ENCODE data around the gene DHX15.

DHX15 gene

DNA sequence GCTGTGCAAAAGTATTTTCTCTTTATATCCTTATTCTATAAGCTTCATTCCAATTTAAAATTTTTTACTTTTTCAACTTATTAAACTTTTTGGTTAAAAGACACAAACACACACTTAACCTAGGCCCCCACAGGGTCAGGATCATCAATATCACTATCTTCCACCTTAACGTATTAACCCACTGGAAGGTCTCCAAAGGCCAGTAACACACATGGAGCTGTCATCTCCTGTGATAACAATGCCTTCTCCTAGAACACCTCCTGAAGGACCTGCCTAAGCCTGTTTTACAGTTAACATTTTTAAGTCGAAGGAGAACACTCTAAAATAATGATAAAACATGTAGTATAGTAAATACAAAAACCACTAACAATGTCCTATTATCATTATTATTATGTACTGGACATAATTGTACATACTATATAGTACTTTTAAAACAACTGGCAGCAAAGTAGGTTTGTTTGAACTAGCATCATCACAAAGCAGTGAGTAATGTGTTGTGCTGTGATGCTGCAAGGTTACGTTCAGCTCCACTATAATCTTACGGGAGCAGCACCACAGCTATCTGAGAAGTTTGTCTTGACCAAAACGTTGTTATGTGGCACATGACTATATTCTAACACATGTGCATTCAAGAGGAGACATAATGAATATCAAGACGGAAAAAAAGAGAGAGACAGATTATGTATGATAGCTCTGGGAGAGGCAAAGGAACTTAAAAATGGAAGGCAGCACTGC lies 33.7 kb downstream of the DHX15 start:
- no peak for TF ChIP-seq ZNF302 (tag by site-specific recombination; IDR thresholded peaks at IDR 0.05; ENCODE audit: low read depth)
- H3K36me3 ChIP-seq (ENCODE audit: control insufficient read depth in 2 of 2, insufficient read depth in 1 of 2, low read length in 2 of 2): peaks cover 17 to 70% of the 10 kb centered on the region in 2 experiments
- H3K4me3 ChIP-seq (ENCODE audit: low read depth, low read length): no peak overlapping the region
- peaks cover 6% of the 10 kb centered on the region; the same call in 1 of the 2 replicates for H3K4me1 ChIP-seq (ENCODE audit: control insufficient read depth, insufficient read depth, low read length)
- ChIA-PET POLR2A (no interaction called here), CTCF (interaction anchor here (0.6 to 1.6 kb wide), 4 partner anchors 22 to 410 kb away, joined by 3 to 4 read pairs (median 3); no protein-coding TSS in a partner anchor)
- H3K27ac ChIP-seq (ENCODE audit: extremely low read depth, low read depth, low read length): no peak overlapping the region
- H3K9me3 ChIP-seq (ENCODE audit: control insufficient read depth, insufficient read depth, low read depth, low read length): no peaks in the 10 kb centered on the region

DNA sequence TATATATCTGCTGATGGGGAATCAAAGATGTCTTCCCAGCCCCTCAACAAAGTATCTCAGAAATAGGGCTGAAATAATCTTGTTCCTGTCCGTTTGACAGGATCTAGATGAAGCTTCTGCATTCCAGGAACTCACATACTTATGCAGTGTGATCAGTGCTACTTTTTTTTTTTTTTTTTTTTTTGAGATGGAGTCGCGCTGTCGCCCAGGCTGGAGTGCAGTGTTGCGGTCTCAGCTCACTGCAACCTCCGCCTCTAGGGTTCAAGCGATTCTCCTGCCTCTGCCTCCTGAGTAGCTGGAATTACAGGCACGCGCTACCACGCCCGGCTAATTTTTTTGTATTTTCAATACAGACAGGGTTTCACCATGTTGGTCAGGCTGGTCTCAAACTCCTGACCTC lies 36.4 kb downstream of the DHX15 start:
- ChIA-PET POLR2A (no interaction called here), CTCF (no interaction called here)
- H3K36me3 ChIP-seq (ENCODE audit: control insufficient read depth in 2 of 2, insufficient read depth in 1 of 2, low read length in 2 of 2): peaks cover 10 to 72% of the 10 kb centered on the region in 2 experiments; a peak in 2 of 3 replicates
- peaks cover 6% of the 10 kb centered on the region; the same call in 1 of the 2 replicates for H3K4me1 ChIP-seq (ENCODE audit: control insufficient read depth, insufficient read depth, low read length)
- H3K4me3 ChIP-seq (ENCODE audit: low read depth, low read length): no peak overlapping the region
- H3K9me3 ChIP-seq (ENCODE audit: control insufficient read depth, insufficient read depth, low read depth, low read length): no peaks in the 10 kb centered on the region
- no peak for TF ChIP-seq ZNF426 (tag by site-specific recombination; IDR thresholded peaks at IDR 0.05)
- TF ChIP-seq, protein P1, sequence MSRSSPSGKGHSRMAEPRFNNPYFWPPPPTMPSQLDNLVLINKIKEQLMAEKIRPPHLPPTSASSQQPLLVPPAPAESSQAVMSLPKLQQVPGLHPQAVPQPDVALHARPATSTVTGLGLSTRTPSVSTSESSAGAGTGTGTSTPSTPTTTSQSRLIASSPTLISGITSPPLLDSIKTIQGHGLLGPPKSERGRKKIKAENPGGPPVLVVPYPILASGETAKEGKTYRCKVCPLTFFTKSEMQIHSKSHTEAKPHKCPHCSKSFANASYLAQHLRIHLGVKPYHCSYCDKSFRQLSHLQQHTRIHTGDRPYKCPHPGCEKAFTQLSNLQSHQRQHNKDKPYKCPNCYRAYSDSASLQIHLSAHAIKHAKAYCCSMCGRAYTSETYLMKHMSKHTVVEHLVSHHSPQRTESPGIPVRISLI (tag by site-specific recombination; IDR thresholded peaks at IDR 0.05): peak; percentile 51; the same call in 1 of the 2 replicates
- H3K27ac ChIP-seq (ENCODE audit: extremely low read depth, low read depth, low read length): no peak overlapping the region

DNA sequence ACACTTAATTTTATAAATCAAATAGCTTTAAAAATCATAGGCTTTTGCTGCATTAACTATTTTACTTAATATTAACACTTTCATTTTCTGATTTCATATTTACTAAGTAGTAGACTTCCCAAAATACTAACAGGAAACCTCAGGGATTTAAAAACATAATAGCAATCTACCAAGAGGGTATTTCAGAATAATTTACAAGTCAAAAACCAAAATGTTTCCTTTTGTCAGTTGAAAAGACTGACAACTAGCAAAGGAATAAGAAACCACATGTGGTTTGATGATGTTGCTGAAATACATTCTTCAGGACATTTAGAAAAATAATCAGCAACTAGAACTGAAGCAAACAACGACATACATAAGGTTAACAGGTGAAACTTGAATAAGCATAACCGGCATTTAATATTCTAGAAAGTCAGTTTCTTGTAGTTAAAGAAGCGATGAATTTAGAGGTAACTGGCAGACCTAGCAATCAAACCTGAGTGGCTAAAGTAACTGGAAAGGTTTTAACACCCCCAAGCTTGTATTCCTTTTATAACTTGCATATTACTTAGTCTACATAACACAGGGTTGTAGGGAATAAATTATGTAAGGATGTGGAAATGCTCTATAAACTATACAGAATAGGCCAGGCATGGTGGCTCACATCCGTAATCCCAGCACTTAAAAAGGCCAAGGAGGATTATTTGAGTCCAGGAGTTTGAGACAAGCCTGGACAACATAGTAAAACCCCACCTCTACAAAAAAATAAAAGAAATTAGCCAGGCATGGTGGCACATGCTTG lies 40.0 kb downstream of the DHX15 start:
- no peaks in the 10 kb centered on the region for H3K4me1 ChIP-seq (ENCODE audit: control insufficient read depth, insufficient read depth, low read length)
- CTCF ChIA-PET: no interaction called here
- peaks cover 15 to 88% of the 10 kb centered on the region in 2 experiments for H3K36me3 ChIP-seq (ENCODE audit: control insufficient read depth in 2 of 2, insufficient read depth in 1 of 2, low read length in 2 of 2)
- POLR2A ChIA-PET: no interaction called here
- no peak overlapping the region for H3K27ac ChIP-seq (ENCODE audit: extremely low read depth, low read depth, low read length)
- no peak overlapping the region for H3K4me3 ChIP-seq (ENCODE audit: low read depth, low read length)
- TF ChIP-seq ZNF777 (tag by site-specific recombination; IDR thresholded peaks at IDR 0.05; ENCODE audit: borderline replicate concordance): no peak
- TF ChIP-seq, protein P2, sequence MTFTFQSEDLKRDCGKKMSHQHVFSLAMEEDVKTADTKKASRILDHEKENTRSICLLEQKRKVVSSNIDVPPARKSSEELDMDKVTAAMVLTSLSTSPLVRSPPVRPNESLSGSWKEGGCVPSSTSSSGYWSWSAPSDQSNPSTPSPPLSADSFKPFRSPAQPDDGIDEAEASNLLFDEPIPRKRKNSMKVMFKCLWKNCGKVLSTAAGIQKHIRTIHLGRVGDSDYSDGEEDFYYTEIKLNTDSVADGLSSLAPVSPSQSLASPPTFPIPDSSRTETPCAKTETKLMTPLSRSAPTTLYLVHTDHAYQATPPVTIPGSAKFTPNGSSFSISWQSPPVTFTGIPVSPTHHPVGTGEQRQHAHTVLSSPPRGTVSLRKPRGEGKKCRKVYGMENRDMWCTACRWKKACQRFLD (tag by site-specific recombination; IDR thresholded peaks at IDR 0.05): no peak
- no peak for TF ChIP-seq ZXDB (tag by site-specific recombination; IDR thresholded peaks at IDR 0.05)
- no peak for TF ChIP-seq ZBTB21 (tag by site-specific recombination; IDR thresholded peaks at IDR 0.05)
- no peak for TF ChIP-seq SP7 (tag by site-specific recombination; IDR thresholded peaks at IDR 0.05)
- TF ChIP-seq ZNF426 (tag by site-specific recombination; IDR thresholded peaks at IDR 0.05): no peak
- TF ChIP-seq IKZF3 (tag by site-specific recombination; IDR thresholded peaks at IDR 0.05): no peak
- no peak for TF ChIP-seq BCL11A (tag by site-specific recombination; IDR thresholded peaks at IDR 0.05; ENCODE audit: low read depth)
- TF ChIP-seq, protein P3, sequence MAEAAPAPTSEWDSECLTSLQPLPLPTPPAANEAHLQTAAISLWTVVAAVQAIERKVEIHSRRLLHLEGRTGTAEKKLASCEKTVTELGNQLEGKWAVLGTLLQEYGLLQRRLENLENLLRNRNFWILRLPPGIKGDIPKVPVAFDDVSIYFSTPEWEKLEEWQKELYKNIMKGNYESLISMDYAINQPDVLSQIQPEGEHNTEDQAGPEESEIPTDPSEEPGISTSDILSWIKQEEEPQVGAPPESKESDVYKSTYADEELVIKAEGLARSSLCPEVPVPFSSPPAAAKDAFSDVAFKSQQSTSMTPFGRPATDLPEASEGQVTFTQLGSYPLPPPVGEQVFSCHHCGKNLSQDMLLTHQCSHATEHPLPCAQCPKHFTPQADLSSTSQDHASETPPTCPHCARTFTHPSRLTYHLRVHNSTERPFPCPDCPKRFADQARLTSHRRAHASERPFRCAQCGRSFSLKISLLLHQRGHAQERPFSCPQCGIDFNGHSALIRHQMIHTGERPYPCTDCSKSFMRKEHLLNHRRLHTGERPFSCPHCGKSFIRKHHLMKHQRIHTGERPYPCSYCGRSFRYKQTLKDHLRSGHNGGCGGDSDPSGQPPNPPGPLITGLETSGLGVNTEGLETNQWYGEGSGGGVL (tag by site-specific recombination; IDR thresholded peaks at IDR 0.05): no peak
- no peak for TF ChIP-seq ZNF624 (tag by site-specific recombination; IDR thresholded peaks at IDR 0.05)
- TF ChIP-seq, protein P4, sequence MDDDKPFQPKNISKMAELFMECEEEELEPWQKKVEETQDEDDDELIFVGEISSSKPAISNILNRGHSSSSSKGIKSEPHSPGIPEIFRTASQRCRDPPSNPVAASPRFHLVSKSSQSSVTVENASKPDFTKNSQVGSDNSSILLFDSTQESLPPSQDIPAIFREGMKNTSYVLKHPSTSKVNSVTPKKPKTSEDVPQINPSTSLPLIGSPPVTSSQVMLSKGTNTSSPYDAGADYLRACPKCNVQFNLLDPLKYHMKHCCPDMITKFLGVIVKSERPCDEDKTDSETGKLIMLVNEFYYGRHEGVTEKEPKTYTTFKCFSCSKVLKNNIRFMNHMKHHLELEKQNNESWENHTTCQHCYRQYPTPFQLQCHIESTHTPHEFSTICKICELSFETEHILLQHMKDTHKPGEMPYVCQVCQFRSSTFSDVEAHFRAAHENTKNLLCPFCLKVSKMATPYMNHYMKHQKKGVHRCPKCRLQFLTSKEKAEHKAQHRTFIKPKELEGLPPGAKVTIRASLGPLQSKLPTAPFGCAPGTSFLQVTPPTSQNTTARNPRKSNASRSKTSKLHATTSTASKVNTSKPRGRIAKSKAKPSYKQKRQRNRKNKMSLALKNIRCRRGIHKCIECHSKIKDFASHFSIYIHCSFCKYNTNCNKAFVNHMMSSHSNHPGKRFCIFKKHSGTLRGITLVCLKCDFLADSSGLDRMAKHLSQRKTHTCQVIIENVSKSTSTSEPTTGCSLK (tag by site-specific recombination; IDR thresholded peaks at IDR 0.05): no peak
- no peak for TF ChIP-seq WT1 (tag by site-specific recombination; IDR thresholded peaks at IDR 0.05)
- TF ChIP-seq ZNF223 (tag by site-specific recombination; IDR thresholded peaks at IDR 0.05): no peak
- no peak for TF ChIP-seq ZNF169 (tag by site-specific recombination; IDR thresholded peaks at IDR 0.05)
- no peaks in the 10 kb centered on the region for H3K9me3 ChIP-seq (ENCODE audit: control insufficient read depth, insufficient read depth, low read depth, low read length)

Measured in HEK293 (cell line).